Pancreas (tissue), 10 donors: ENCODE results near the gene ASXL3. TPM values are rescaled to one million over a fixed set of nuclear protein-coding genes. Genes with fewer than 3 reads are reported as not detected.

Source experiments
- ATAC-seq, 4 donors: fragments of 200-7000 bp; cut with Tn5 transposase; one replicate each; pipeline versions ENCODE4 v1.8.0 to v1.9.1; 2020; ENCODE audit warnings: mild to moderate bottlenecking in 4 of 4, moderate library complexity in 4 of 4
- DNase-seq, 6 donors: peaks; one replicate each; pipeline ENCODE4 v3.0.0-alpha.2; 2020
- FAIRE-seq: peaks from 2 replicates; lab custom pipeline; 2012; peaks lifted over from hg19 to GRCh38; lab: Jason Lieb, UNC
- H3K27ac ChIP-seq, 4 donors: fragments of 200-600 bp; sonication (generic); 1 replicate in 3 of 4; 2 replicates in 1 of 4; pipeline versions ENCODE4 v1.5.0 to v1.8.0; 2020
- H3K27me3 ChIP-seq, 4 donors: fragments of 200-600 bp; one replicate each; pipeline ENCODE4 v1.8.0; 2021
- H3K36me3 ChIP-seq, 3 donors: fragments of 200-600 bp; sonication (generic) in 1 of 3; one replicate each; pipeline versions ENCODE4 v1.5.0 to v1.8.0; 2020 to 2021
- H3K4me1 ChIP-seq, 3 donors: fragments of 200-600 bp; one replicate each; pipeline ENCODE4 v1.8.0; 2021
- H3K4me3 ChIP-seq, 4 donors: fragments of 200-600 bp; sonication (generic) in 2 of 4; one replicate each; pipeline versions ENCODE4 v1.5.0 to v1.8.0; 2020 to 2021
- H3K9me3 ChIP-seq, 4 donors: fragments of 200-600 bp; one replicate each; pipeline ENCODE4 v1.8.0; 2021
- CTCF ChIP-seq, 4 donors: fragments of 200-600 bp; sonication (generic) in 3 of 4; IDR thresholded peaks; one replicate each; pipeline versions ENCODE4 v1.5.0 to v1.8.0; 2021; ENCODE audit warnings: antibody characterized with exemption in 4 of 4
- WGBS, 2 donors: extraction: QIAGEN DNeasy Blood & Tissue Kit; methylation state at CpG; one replicate each; pipeline ENCODE4 v1.1.7; 2013; 5-methylcytosine and 5-hydroxymethylcytosine counted together
- intact Hi-C, 3 donors: fragments of 100-400 bp; cut with DNase I; formaldehyde crosslinking; loops; one replicate each; pipeline versions ENCODE4 v1.11.1 to v1.14.2; 2022
- polyA plus RNA-seq, 2 donors: library from polyadenylated mRNA; stranded (reverse); fragments of 200-250 nt; gene quantifications; one replicate each; pipeline ENCODE4 v1.2.3, GENCODE V29; 2013
- total RNA-seq, 6 donors: library from RNA; stranded (reverse); fragmentation: NEBNext Ultra II Directional in 4 of 6; extraction: Animal tissue kit (Norgen Biotek cat#: 25700) in 4 of 6; gene quantifications; one replicate each; pipeline versions ENCODE4 v1.2.1 to v1.2.4, GENCODE V29; 2021 to 2023
- donor health status: healthy with polysubstance abuse.
- donor health status: DM: no; HTN: no; CAD: no; lungs with moderate emphysema.
- donor health status: DM: no; HTN: no; CAD: no.
- donor health status: control.
- donor health status: control.
- donor health status: Bipolar disorder and iron deficiency.
- donor health status: DM: yes; HTN: yes; CAD: no.
- donor health status: DM: no; HTN: no; CAD: no.
- donor health status: DM: no; HTN: no; CAD: no.
- donor health status: DM: yes; HTN: yes; CAD: no.

Gene ASXL3
- total and polyA plus RNA-seq, 8 donors = 0.49 to 2.5 (median 1.6) TPM

GRCh38 chr18:33666915-33667314 is 88.9 kb downstream of the ASXL3 start:
- no peaks in the 10 kb centered on the region for H3K36me3 ChIP-seq
- no peak overlapping the region for H3K4me3 ChIP-seq
- intact Hi-C loops = no loop called here
- 94 to 100% methylated on average over 2 of the region's 2 CpGs for WGBS, 2 donors
- ATAC-seq (no peak), FAIRE-seq (no peak), DNase-seq (no peak)
- no peak overlapping the region for H3K27ac ChIP-seq
- H3K9me3 ChIP-seq = no peaks in the 10 kb centered on the region
- no peak for TF ChIP-seq CTCF (IDR thresholded peaks at IDR 0.05)
- H3K27me3 ChIP-seq = no peaks in the 10 kb centered on the region
- H3K4me1 ChIP-seq = no peaks in the 10 kb centered on the region

- intact Hi-C loops = no loop called here
- DNase-seq = no peak
- WGBS, 2 donors = 55 to 65% methylated on average over 5 of the region's 5 CpGs
- no peak for TF ChIP-seq CTCF (IDR thresholded peaks at IDR 0.05)
- Histone ChIP-seq H3K36me3 (no peaks in the 10 kb centered on the region), H3K4me1 (no peaks in the 10 kb centered on the region), H3K27me3 (no peaks in the 10 kb centered on the region), H3K9me3 (no peaks in the 10 kb centered on the region), H3K27ac (no peak overlapping the region), H3K4me3 (no peak overlapping the region)
- no peak for ATAC-seq
- FAIRE-seq = no peak
These were observed 91.6 kb downstream of the ASXL3 start for GRCh38 chr18:33669589-33669988.

- WGBS, 2 donors = 88 to 93% methylated on average over 6 of the region's 6 CpGs
- Histone ChIP-seq H3K9me3 (no peaks in the 10 kb centered on the region), H3K4me3 (no peak overlapping the region), H3K4me1 (no peaks in the 10 kb centered on the region), H3K27ac (no peak overlapping the region), H3K36me3 (no peaks in the 10 kb centered on the region), H3K27me3 (no peaks in the 10 kb centered on the region)
- ATAC-seq (no peak), FAIRE-seq (no peak), DNase-seq (no peak)
- no peak for TF ChIP-seq CTCF (IDR thresholded peaks at IDR 0.05)
- intact Hi-C loops = no loop called here
These were observed 92.0 kb downstream of the ASXL3 start for GRCh38 chr18:33670029-33670428.

- ATAC-seq (no peak), DNase-seq (no peak), FAIRE-seq (no peak)
- no peak for TF ChIP-seq CTCF (IDR thresholded peaks at IDR 0.05)
- H3K4me3 ChIP-seq = no peak overlapping the region
- 79 to 82% methylated on average over 4 of the region's 4 CpGs for WGBS, 2 donors
- no peaks in the 10 kb centered on the region for H3K36me3 ChIP-seq
- H3K9me3 ChIP-seq = no peaks in the 10 kb centered on the region
- no peaks in the 10 kb centered on the region for H3K27me3 ChIP-seq
- no peak overlapping the region for H3K27ac ChIP-seq
- intact Hi-C loops = no loop called here
- H3K4me1 ChIP-seq = no peaks in the 10 kb centered on the region
These were observed 95.7 kb downstream of the ASXL3 start for GRCh38 chr18:33673689-33674088.

- H3K36me3 ChIP-seq = no peaks in the 10 kb centered on the region
- H3K4me1 ChIP-seq = no peaks in the 10 kb centered on the region
- no peak for FAIRE-seq
- no peak overlapping the region for H3K27ac ChIP-seq
- intact Hi-C loops = no loop called here
- TF ChIP-seq CTCF (IDR thresholded peaks at IDR 0.05) = no peak
- no peak overlapping the region for H3K4me3 ChIP-seq
- 28 to 29% methylated on average over 1 of the region's 1 CpG for WGBS, 2 donors
- no peaks in the 10 kb centered on the region for H3K9me3 ChIP-seq
- no peak for DNase-seq
- ATAC-seq = no peak
- H3K27me3 ChIP-seq = no peaks in the 10 kb centered on the region
These were observed 98.6 kb downstream of the ASXL3 start for GRCh38 chr18:33676593-33676992.
